Nephron progenitor cell (in vitro differentiated cells): ENCODE measurements around the gene PIGT.

Source experiments
- DNase-seq: peaks from one replicate; pipeline ENCODE4 v3.0.0; 2021
- H3K27ac Mint-ChIP-seq: 2 replicates; pipeline ENCODE4 v1.8.0; 2021; ENCODE audit warnings: mild to moderate bottlenecking, moderate library complexity, mixed read lengths
- H3K27me3 Mint-ChIP-seq: 2 replicates; pipeline ENCODE4 v1.8.0; 2021; ENCODE audit warnings: mild to moderate bottlenecking, low read depth, mixed read lengths; ENCODE audit not compliant: poor library complexity
- H3K36me3 Mint-ChIP-seq: 2 replicates; pipeline ENCODE4 v1.8.0; 2021; ENCODE audit warnings: low read depth, mixed read lengths
- H3K4me1 Mint-ChIP-seq: 2 replicates; pipeline ENCODE4 v1.8.0; 2021; ENCODE audit warnings: mixed read lengths
- H3K4me3 Mint-ChIP-seq: 2 replicates; pipeline ENCODE4 v1.8.0; 2021; ENCODE audit warnings: mild to moderate bottlenecking, moderate library complexity, mixed read lengths
- H3K9me3 Mint-ChIP-seq: 2 replicates; pipeline ENCODE4 v1.8.0; 2021; ENCODE audit warnings: mild to moderate bottlenecking, moderate library complexity, mixed read lengths
- CTCF ChIP-seq: fragments of 200-600 bp; sonication (generic); IDR thresholded peaks from 2 replicates; pipeline ENCODE4 v1.5.0; 2021; ENCODE audit warnings: antibody characterized with exemption

Gene PIGT

GRCh38 chr20:45392733-45393132 is 23.2 kb upstream of the PIGT start:
- no peak for DNase-seq
- Mint-ChIP-seq H3K9me3 (peaks cover 4% of the 10 kb centered on the region), H3K27ac (no peak overlapping the region), H3K4me3 (no peak overlapping the region), H3K36me3 (peaks cover 5% of the 10 kb centered on the region), H3K27me3 (peaks cover 25% of the 10 kb centered on the region), H3K4me1 (no peaks in the 10 kb centered on the region)
- no peak for TF ChIP-seq CTCF

GRCh38 chr20:45394221-45395113 is 21.5 kb upstream of the PIGT start:
- H3K36me3 Mint-ChIP-seq: peaks cover 11% of the 10 kb centered on the region
- no peak overlapping the region for H3K27ac Mint-ChIP-seq
- peaks cover 11% of the 10 kb centered on the region for H3K9me3 Mint-ChIP-seq
- H3K4me1 Mint-ChIP-seq: no peaks in the 10 kb centered on the region
- peaks cover 19% of the 10 kb centered on the region for H3K27me3 Mint-ChIP-seq
- H3K4me3 Mint-ChIP-seq: no peak overlapping the region
- no peak for TF ChIP-seq CTCF
- no peak for DNase-seq

- Mint-ChIP-seq H3K27me3 (peaks cover 16% of the 10 kb centered on the region), H3K4me3 (no peak overlapping the region), H3K27ac (no peak overlapping the region), H3K9me3 (peaks cover 17% of the 10 kb centered on the region), H3K36me3 (peaks cover 17% of the 10 kb centered on the region), H3K4me1 (no peaks in the 10 kb centered on the region)
- DNase-seq: no peak
- no peak for TF ChIP-seq CTCF
These were observed 20.9 kb upstream of the PIGT start for GRCh38 chr20:45395114-45395415.

- peaks cover 50% of the 10 kb centered on the region for H3K9me3 Mint-ChIP-seq
- TF ChIP-seq CTCF: no peak
- H3K4me1 Mint-ChIP-seq: no peaks in the 10 kb centered on the region
- peaks cover 43% of the 10 kb centered on the region for H3K36me3 Mint-ChIP-seq
- no peak for DNase-seq
- H3K27me3 Mint-ChIP-seq: peaks cover 21% of the 10 kb centered on the region
- H3K27ac Mint-ChIP-seq: no peak overlapping the region
- H3K4me3 Mint-ChIP-seq: no peak overlapping the region
These were observed 16.9 kb upstream of the PIGT start for GRCh38 chr20:45399018-45399417.

- no peak for DNase-seq
- Mint-ChIP-seq H3K27ac (no peak overlapping the region), H3K27me3 (peaks cover 36% of the 10 kb centered on the region), H3K36me3 (peaks cover 43% of the 10 kb centered on the region), H3K4me1 (peaks cover 9% of the 10 kb centered on the region), H3K4me3 (no peak overlapping the region), H3K9me3 (peaks cover 53% of the 10 kb centered on the region)
- TF ChIP-seq CTCF: no peak
These were observed 15.5 kb upstream of the PIGT start for GRCh38 chr20:45400346-45401031.
